ENCODE measurements around the gene HOXD11. TPM values are rescaled to one million over a fixed set of nuclear protein-coding genes. Genes with fewer than 3 reads are reported as not detected.
A peak's percentile ranks its signal among the peaks of the same experiment; 100 is the strongest.

Gene HOXD11
- total and polyA plus RNA-seq, 2 donors (not counting 1 experiment from before 2014, with no cell fraction given), result not detected

DNA sequence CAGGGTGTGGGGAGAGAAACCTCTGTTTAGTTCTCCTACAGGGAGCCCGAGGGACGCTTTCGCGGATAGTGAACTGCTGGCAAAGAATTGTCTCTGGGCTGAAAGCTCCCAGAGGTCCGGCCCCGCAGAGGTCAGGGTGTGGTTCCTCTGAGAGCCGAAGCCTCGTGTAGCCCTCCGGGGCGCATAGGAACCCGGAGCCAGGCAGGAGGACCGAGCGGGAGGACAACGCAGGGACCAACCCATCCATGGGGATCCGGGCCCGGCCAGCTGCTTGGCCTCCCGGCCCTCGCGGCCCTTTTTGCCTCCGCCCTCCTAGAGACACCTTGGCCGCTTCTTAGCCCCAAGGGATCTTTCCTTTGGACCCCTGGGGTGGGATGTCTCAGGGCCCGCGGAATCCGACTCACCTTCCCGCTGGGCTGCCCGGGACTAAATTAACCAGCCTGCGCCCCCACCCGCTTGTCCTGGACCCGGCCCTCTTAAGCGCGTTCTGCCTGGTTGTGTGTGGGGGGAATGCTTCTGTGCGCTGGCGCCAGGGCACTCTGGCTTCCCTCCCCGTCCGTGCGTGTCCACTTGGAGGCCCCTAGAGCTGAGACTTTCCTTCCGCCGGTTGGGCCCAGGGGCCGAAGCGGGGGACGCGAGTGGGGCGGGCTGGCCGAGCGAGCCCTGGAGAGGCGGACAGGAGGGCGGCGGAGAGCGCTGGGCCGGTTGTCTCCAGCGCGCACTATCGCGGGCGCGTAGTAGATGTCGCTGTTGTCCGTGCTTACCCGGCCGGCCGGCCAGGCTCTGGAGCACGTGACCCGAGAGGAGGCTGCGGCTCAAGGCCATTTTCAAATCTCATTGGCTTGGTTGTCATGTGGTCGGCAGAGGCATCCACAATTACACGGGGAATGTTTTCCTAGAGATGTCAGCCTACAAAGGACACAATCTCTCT is 9.1 kb downstream of the HOXD11 start, which contains the start of gene HOXD10:
Gene HOXD10, plus strand, starts transcription at position 896 of the 931 bp plus-strand sequence. CDS start 56 bp downstream, outside the sequence.
- Mint-ChIP-seq H3K9me3 (ENCODE audit: insufficient read depth) (peaks cover 2% of the 10 kb centered on the region), H3K27ac (peak within 1 kb of the TSS; percentile 42), H3K4me3 (no peak within 1 kb of the TSS), H3K4me1 (peaks cover 7% of the 10 kb centered on the region), H3K27me3 (peaks cover 84% of the 10 kb centered on the region)
- Histone ChIP-seq H3K79me2 (ENCODE audit: control insufficient read depth, insufficient read depth, low read length) (no peaks in the 10 kb centered on the region), H3K4me3 (ENCODE audit: control extremely low read depth in 1 of 5, extremely low read depth in 1 of 5, insufficient read depth in 1 of 5, low read depth in 2 of 5, low read length in 4 of 5) (no peak within 1 kb of the TSS), H3K27ac (ENCODE audit: low read length in 2 of 2) (no peak within 1 kb of the TSS), H3K9ac (ENCODE audit: low read length) (no peak within 1 kb of the TSS), H3K27me3 (replicated peaks in 1 of 4; ENCODE audit: control extremely low read depth in 1 of 4, control insufficient read depth in 3 of 4, insufficient read depth in 4 of 4, low read length in 3 of 4) (peaks cover 0 to 95% (median 75%) of the 10 kb centered on the region in 4 experiments), H3K4me1 (ENCODE audit: control insufficient read depth in 2 of 2, insufficient read depth in 2 of 2, low read length in 2 of 2) (peaks cover 0 to 9% of the 10 kb centered on the region in 2 donors), H2AFZ (ENCODE audit: insufficient read depth, low read depth, low read length, poor library complexity, severe bottlenecking) (no peak within 1 kb of the TSS), H4K20me1 (ENCODE audit: control insufficient read depth, insufficient read depth, low read length, poor library complexity, severe bottlenecking) (no peaks in the 10 kb centered on the region), H3K36me3 (replicated peaks in 1 of 2; ENCODE audit: control extremely low read depth in 1 of 2, control insufficient read depth in 1 of 2, extremely low read depth in 1 of 2, insufficient read depth in 2 of 2, low read length in 1 of 2) (no peaks in the 10 kb centered on the region), H3K4me2 (replicated peaks; ENCODE audit: low read depth, low read length, poor library complexity, severe bottlenecking) (no peak within 1 kb of the TSS), H3K9me3 (ENCODE audit: control extremely low read depth in 1 of 3, control insufficient read depth in 2 of 3, insufficient read depth in 1 of 3, low read length in 2 of 3) (peaks cover 0 to 58% (median 2%) of the 10 kb centered on the region in 3 donors)
- ChIA-PET CTCF (interaction anchor here (1.7 kb wide), 1 partner anchor 1032 kb away, joined by 3 read pairs; no protein-coding TSS in a partner anchor), POLR2A (no interaction called here)
- TF ChIP-seq, protein P1, sequence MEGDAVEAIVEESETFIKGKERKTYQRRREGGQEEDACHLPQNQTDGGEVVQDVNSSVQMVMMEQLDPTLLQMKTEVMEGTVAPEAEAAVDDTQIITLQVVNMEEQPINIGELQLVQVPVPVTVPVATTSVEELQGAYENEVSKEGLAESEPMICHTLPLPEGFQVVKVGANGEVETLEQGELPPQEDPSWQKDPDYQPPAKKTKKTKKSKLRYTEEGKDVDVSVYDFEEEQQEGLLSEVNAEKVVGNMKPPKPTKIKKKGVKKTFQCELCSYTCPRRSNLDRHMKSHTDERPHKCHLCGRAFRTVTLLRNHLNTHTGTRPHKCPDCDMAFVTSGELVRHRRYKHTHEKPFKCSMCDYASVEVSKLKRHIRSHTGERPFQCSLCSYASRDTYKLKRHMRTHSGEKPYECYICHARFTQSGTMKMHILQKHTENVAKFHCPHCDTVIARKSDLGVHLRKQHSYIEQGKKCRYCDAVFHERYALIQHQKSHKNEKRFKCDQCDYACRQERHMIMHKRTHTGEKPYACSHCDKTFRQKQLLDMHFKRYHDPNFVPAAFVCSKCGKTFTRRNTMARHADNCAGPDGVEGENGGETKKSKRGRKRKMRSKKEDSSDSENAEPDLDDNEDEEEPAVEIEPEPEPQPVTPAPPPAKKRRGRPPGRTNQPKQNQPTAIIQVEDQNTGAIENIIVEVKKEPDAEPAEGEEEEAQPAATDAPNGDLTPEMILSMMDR (IDR thresholded peaks at IDR 0.05), result no peak
- no peak for TF ChIP-seq EZH2 (IDR thresholded peaks at IDR 0.05; ENCODE audit: borderline replicate concordance, insufficient read depth, low read depth, low read length, poor library complexity, severe bottlenecking)
- ATAC-seq (ENCODE audit: low read depth) (no peak), DNase-seq (no peak)
- 13% methylated on average over 65 of the region's 66 CpGs for WGBS (ENCODE audit: insufficient coverage)
- intact Hi-C loops (cut with micrococcal nuclease), result no loop called here

All from B cell (primary cell).